ENCODE data around the gene CDH13.
A peak's percentile ranks its signal among the peaks of the same experiment; 100 is the strongest.

The CDH13 gene

DNA sequence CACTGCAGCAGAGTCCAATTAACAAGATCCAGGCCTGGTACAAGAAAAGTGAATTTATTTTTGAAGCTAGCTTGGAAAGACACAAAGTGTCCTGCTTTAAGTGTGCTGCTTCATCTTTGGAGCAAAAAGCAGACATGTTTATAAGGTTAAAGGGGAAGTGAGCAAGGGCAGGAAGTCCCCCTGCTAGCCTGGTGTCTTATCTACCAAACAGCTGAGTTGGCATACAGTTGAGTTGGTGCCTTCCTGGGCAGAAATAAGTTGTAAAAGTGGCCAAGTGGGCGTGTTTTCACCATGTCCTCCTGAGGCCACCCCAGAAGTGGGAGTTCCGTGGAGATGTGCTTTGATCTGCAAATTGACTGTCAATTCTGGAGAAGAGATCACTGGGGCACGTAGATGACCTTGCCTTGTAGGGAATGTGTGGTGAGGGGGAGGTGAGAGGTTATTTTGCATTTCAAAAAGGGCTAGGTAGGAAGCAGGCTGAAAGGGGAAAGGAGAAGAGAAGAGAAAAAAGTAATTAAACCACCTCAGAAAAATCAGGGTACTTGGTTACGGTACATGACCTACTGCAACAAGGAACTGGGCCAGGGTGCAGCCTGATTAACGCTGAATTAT is 1142.7 kb downstream of the CDH13 start:
- DNase-seq (ENCODE audit: low read depth): no peak

DNA sequence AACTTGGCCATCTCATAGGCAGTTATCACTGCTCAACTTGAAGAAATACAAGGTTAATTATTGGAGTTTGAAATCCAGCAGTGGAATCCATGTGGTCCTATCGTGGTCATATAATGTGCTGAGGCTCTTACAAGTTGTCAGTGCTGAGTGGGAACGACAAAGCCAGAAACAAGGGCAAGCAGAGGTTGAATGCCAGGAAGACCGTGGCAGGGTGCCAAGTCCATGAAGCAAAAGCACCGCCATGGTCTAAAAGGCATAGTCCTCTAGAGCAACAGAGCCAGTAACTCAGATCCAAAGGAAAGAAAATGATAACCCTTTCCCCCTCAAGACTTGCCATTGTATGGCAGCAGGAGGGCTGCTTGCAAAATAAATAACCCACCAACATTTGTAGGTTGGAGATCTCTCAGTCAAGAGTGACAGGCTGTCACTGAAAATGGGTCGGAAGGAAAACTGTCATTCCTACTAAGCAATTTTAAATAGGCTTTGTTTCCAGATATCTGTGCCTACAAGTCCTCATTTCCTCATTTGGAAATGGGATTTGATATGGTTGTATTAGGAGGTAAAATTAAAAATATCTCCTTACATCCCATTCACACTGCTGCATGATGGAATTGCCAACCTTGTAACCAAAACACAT is 1144.7 kb downstream of the CDH13 start:
- DNase-seq (ENCODE audit: low read depth): no peak

DNA sequence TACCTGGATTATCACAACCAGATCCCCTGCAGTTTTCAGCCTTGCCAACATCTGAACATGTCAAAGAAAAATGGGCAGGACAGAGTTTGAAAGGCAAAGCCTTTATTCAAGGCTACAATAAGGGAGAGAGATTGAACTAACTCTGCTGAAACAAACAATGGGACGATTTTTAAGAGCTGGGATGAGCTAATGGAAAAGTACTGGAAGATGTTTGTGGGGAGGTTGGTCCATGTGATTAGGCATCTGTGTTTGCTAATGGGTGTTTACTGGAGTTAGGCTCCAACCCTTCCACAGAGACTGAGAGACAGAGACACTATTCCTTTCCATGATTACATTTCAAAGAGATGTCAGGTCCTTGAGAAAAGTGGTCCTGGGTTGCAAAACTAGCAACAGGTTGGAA is 1146.0 kb downstream of the CDH13 start:
- DNase-seq (ENCODE audit: low read depth): no peak

DNA sequence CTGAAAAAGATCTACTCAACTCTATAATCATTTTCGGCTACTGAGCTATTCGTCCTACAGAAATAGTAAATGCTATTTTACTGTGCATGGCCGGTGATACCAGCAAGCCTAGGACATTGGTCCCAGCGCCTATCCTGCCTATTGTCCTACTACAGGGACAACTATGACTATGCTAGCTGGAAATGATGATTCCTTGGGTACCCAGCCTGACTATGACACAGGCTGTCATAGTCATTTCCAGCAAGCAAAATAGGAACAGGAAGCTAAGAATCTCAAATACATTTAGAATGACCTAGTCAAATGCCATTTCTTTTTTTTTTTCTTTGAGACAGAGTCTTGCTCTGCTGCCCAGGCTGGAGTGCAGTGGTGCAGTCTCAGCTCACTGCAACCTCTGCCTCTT is 1147.3 kb downstream of the CDH13 start:
- no peak for DNase-seq (ENCODE audit: low read depth)

DNA sequence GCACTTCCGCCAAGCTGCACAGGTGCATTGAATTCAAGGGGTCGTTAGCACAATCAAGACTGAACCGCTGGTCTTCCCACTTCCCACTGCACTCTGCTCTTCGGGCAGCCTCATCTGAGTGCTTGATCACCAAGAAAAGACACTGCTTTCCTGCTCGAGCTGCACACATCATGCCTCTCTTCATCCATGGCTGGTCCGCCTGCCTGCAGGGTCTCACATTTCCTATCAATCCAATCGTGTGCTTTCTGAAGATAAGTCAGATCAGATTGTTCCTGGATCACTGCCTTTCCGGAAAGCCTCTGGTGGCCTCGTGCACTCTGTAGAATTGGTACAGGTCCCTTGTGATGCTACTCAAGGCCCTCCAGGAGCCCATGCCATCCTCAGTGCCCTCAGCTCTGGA is 1150.2 kb downstream of the CDH13 start:
- DNase-seq (ENCODE audit: low read depth): no peak

DNA sequence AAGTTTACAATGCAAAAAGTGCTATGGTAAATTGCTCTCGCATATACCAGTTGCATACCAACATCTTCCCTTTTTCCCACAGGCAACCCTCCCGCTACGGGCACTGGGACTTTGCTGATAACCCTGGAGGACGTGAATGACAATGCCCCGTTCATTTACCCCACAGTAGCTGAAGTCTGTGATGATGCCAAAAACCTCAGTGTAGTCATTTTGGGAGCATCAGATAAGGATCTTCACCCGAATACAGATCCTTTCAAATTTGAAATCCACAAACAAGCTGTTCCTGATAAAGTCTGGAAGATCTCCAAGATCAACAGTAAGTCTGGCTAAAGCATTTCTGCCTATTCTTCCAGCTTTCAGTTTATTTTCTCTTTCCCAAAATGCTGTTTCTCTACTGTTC is 1153.1 kb downstream of the CDH13 start:
- no peak for DNase-seq (ENCODE audit: low read depth)

DNA sequence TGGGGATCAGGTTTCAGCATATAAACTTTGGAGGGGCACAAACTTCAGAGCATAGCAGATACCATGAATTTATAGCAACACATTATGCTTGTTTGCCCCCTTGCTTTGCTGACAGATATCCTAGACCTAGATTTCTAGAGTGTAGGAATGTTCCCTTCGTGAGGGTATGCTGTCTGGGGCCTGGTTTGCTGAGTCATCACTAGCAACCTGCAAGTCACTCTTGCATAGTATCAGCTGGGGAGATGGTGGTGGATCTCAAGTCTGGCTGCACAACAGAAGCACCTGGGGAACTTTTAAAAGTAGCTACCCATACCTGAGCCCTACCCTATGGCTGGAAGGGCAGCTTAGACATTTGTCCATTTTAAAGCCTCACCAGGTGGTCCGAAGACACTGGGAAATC is 1158.7 kb downstream of the CDH13 start:
- no peak for DNase-seq (ENCODE audit: low read depth)

DNA sequence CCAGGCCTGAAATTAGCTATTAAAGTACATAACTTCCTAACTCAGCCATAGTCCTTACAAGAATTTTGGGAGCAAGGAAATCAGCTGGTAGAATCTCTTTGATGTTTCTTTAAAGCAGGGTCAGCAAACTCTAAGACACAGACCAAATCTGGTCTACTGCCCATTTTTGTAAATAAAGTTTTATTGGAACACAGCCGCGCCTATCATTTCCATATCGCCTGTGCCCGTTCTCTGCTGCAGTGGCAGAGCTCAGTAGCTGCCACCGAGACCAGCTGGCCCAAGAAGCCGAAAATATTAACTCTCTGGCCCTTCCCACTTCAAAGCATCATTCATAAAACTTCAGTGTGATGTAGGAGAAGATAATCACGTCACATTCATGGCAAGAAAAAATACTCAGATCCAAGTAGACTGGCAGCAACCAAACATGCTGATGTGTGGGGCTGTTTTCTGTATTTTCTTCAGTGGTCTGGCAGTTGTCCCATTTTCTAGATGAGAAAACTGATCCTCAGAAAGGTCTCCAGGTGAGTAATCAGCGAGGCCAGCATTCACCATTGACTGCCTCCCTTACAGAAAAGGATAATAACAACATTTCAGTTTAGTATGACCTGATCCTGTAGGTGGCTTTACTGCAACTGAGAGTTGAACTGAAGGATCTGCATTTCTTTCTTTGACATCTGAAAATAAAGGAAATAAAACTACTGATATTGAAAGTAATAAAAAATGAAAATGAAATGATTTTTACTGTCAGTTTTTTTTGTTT is 1163.1 kb downstream of the CDH13 start:
- no peak for DNase-seq (ENCODE audit: low read depth)

DNA sequence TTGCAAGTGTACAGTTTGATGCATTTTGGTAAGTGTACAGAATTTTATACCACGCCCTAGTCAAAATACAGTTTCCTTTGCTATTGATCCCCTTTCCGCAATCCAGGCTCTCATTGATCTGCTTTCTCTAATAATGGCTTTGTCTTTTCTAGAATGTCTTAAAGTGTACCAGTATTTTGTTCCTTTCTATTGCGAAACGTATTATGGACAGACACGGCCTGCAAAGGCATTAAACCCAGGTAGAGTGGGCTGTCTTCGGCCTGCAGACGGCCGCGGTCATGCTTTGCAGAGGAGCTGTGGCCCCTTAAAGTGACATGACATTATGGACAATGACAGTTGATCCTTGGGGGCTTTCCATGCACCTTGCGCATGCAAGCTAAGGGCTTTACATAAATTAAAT is 1165.1 kb downstream of the CDH13 start:
- no peak for DNase-seq (ENCODE audit: low read depth)

DNA sequence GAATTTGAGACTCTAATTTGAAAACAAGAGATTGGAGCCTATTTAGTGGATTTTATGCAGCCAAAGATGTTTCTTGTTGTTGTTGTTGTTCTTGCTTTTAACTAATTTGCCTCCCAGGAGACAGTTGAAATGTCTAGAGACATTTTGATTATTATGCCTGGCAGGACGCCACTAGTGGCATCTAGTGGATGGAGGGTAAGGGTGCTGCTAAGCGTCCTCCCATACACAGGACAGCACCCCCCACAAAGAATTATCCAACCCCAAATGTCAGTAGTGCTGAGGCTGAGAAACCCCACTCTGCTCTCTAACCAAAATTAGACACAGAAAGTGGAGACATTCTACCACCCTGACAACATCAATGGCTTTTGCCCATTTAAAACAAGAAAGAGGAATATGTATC is 1165.6 kb downstream of the CDH13 start:
- no peak for DNase-seq (ENCODE audit: low read depth)

DNA sequence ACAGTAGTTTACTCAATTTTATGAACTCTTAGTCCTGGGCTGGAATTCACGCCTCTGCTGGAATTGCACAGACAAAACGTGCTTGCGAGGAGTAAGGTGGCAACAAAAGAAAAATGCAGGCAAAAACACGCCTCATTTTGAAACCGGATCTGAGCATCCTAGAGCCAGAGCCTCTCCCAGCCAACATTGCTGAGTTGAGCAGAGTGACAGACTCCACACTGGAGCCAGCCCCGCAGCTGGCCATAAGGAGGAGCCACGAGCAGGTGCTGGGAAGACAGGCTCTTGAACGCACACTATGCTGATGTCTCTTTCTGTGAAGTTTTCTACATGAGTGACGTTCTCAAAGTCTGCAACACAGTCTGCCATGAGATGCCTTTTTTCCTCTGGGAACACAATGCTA is 1166.4 kb downstream of the CDH13 start:
- DNase-seq (ENCODE audit: low read depth): no peak

DNA sequence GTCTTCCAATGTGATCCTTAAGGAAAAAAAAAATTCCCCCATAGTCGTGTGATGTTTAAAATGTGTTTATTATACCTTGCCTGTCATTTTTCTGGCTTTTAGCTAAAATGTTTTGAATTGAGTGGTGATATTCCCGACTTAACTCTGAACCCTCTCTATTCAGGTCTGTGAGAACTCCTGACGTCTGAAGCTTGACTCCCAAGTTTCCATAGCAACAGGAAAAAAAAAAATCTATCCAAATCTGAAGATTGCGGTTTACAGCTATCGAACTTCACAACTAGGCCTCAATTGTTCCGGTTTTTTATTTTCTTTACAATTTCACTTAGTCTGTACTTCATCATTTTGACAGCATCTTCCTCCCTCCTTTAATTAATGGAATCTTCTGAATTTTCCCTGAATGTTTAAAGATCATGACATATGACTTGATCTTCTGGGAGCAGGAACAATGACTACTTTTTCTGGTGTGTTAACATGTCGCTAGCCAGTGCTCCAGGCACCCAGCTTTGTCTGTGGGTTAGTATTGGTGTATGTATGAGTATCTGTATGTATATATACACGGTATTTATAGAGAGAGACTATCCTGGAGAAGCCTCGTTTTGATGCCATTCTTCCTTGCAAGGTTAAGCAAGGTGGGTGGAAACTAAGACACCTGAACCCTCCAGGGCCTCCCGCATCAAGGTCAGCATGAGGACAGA is 1168.2 kb downstream of the CDH13 start:
- no peak for DNase-seq (ENCODE audit: low read depth)

DNA sequence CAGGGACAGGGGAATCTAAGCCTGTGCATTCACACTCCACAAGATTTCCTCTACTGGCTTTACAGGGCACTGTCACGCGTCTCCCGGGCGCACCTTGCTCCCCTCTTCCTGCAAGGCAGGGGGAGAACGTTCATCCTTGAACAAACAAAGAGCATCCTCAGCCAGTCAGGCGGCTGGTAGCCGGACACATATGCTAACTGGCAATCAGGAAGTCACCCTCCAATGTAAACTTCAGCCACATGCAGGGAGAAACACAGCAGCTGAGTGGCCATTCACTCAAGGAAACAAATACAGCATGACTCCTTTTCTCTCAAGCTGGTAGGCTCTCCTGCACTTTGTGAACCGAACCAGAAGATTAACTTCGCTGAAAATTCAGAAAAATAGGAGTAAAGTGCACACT is 1170.2 kb downstream of the CDH13 start:
- no peak for DNase-seq (ENCODE audit: low read depth)

DNA sequence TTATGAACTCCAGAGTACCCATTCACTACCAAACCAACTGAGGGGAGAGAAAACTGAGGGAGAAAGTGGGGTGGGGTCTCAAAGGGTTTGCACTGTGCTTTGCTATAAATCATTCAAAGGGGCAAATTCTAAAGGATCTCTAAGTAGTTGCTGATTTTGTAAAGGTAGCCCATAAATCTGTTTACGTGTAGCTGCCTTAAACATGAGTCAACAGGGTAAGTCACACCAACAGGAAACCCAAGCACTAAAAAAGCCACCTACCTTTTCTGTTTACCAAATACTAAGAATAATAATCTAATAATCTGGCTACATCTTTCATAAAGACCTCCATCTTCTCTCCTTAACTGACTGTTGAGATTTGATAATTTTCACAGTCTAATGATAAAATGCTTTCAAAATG is 1172.6 kb downstream of the CDH13 start:
- DNase-seq (ENCODE audit: low read depth): no peak

DNA sequence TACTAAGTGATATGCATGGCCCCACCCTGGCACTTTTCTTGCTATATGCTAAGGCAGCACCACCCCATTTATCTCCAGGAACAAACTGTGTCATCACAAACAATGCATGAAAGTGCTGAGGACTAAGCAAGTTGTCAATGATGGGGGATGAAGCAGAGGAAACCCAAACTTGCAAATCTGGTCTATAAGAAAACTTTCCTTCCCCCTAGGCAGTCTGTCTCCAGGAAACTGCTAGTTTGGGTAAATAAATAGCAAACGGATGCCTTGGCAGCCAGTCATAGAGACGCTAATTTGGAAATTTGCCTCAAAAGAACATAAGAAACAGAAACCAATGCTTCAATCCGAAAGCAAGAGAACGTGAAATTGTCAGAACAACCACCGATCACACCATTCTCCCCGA is 1175.4 kb downstream of the CDH13 start:
- DNase-seq (ENCODE audit: low read depth): no peak

DNA sequence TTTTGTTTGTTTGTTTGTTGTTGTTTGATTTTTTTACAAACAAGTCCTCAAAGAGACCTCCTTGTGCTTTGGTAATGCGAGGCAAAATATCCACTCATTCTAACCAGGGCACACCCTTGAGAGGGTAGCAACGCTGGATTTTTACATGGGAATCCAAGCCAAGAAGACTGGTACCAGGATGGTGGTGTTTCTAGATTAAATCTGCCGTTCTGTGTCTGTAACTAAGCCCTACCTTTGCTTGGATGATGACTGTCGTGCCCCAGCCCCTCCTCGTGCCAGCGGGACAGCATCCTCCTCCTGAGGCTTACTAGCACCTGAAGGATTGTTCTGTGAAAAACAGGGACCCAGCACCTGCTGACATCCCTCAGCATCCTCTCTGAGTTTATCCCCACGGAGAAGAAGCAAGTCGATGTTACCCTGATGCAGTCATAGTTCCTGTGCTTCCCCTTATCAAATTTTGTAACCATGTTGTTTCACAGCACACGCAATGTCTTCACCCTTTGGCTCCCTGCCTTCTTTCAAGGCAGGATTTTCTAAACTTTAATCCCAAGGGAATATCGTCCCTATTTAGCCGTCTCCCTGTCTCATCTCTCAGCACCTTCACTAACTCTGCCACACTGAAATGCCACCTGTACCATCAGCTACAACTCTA is 1175.9 kb downstream of the CDH13 start:
- DNase-seq (ENCODE audit: low read depth): no peak

DNA sequence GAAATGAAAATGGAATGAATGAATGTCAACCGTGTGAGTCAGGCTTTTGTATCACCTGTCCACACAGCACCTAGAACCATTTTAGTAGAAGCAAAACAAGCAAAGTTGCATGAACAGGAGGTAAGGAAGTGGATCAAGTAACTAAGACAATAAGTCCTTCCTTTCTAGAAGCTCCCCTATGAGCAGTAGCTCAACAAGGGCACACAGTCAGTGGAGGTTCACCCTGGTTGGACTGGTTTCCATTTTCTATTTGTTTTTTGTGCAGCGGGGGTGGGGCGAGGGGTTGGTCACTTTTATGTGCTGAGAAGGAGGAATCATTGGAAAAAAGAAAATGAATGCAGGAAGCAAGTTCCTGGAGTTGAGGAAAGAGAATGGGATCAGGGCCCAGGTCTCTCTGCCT is 1177.0 kb downstream of the CDH13 start:
- DNase-seq (ENCODE audit: low read depth): no peak

DNA sequence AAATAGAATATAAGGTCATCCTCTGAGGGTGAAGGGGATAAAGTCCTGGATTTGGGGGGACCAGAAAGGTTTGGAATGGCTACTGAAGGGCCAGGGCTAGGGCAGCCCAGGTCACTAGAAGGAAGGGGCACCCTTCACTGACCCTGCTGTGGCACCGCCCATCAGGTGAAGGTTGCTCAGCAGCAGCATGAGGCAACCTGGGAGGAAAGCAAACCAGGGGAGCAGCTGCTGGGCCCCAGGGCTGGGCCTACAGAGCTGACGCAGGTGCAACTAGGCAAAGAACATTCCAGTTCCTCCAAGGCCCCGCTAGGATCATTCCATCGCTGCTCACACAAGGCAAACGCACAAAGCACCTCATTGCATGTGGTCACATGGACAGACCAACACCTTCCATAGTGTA is 1177.6 kb downstream of the CDH13 start:
- DNase-seq (ENCODE audit: low read depth): no peak

DNA sequence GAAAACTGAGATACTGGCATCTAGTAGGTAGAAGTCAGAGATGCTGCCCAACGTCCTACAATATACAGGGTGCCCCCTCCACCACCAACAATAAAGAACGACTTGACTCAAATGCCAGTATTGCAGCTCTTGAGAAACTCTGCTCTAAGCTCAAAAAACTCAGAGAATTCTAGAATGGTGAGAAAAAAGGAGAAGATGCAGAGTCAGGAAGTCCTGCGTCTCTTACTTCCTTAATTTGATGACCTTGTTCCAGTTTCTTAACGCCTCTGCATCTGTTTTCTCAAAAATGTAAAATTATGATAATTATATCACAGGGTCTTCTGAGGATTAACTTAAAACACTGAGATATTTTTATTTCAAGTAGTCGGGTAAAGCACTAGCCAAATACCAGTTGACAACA is 1179.3 kb downstream of the CDH13 start:
- no peak for DNase-seq (ENCODE audit: low read depth)

DNA sequence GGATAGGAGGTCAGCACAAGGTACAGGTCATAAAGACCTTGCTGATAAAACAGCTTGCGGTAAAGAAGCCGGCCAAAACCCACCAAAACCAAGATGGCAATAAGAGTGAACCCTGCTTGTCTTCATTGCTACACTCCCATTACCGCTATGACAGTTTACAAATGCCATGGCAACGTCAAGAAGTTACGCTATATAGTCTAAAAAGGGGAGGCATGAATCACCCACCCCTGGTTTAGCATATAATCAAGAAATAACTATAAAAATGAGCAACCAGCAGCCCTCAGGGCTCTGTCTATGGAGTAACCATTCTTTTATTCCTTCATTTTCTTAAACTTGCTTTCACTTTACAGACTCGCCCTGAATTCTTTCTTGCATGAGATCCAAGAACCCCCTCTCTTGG is 1180.0 kb downstream of the CDH13 start:
- DNase-seq (ENCODE audit: low read depth): no peak

DNA sequence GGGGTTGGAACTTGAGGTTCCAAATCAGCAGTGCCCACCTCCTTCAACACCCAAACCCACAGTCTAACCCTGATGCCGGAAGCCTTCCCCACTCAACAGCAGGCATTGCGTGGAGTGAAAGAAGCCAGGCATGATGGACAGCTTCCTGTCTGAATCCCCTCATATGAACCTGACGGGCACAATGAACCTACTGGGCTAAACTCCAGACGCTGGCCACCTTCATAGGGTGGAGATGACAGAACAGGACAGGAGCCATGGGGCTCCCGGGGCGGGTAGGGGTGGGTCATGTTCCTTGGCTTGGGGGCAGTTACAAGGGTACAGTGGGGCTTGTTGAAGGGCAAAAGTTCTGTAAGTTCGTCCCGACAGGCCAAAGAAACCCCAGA is 1180.5 kb downstream of the CDH13 start:
- no peak for DNase-seq (ENCODE audit: low read depth)

DNA sequence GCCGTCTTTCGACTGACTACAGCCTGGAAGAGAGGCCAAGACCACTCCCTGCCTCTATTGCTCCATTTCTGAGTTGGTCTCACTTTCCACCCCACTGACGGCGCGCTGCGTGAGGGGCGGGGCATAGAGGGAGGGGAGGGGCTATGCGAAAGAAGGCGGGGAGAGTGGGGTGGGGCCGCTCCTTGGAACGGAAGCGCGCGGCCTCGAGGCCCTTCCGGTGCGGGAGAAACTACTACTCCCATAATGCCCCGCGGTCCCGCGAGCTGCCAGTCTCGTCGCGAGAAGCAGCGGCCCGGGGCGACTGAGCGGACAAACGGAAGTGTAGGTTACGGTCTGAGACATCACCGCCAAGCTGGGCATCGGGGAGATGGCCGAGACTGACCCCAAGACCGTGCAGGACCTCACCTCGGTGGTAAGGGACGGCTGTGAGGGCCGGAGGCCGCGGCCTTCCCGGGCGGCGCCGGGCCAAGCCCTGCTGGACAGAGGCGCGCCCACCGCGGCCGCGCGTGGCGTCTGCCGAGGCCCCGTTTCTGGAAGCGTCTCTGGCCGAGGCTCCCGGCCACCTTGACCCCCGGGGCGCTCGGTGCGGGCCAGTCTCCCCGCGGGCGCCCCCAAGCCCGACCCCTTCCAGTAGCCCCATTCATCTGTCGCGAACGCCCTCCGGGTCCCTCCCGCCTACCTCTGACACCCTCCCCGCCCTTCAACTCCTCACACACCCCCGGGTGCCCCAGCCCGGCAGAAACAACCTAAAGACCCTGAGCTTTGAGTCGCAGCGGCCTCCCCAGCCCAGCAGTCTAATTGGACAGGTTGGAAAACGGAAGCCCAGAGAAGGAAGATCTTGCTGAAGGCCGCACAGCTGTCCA is 1181.2 kb downstream of the CDH13 start, which contains the start of gene HSBP1:
Gene HSBP1 (plus strand): TSS at position 269 of the 863 bp plus-strand sequence. CDS start 99 bp downstream, at position 368.
- DNase-seq (ENCODE audit: low read depth): peak; percentile 84
